Esophagus muscularis mucosa (tissue), 3 donors: Measurements from ENCODE around the gene POU2F2.

ENCODE experiments used
- CTCF ChIP-seq, 3 experiments: fragments of 200-600 bp in 2 of 3; fragments of 450-650 bp in 1 of 3; sonication (generic) in 2 of 3; IDR thresholded peaks; one replicate each; pipeline ENCODE4 v1.5.1; 2017 to 2019; ENCODE audit warnings: antibody characterized with exemption in 3 of 3, mild to moderate bottlenecking in 2 of 3, moderate library complexity in 1 of 3
- POLR2AphosphoS5 ChIP-seq, 2 donors: sonication (generic); formaldehyde crosslinking; IDR thresholded peaks; one replicate each; pipeline ENCODE4 v1.6.1; 2017; ENCODE audit warnings: antibody characterized with exemption in 2 of 2

GRCh38 chr19:42121036-42121621 is 11.1 kb downstream of the POU2F2 start:
- no peak for TF ChIP-seq CTCF (IDR thresholded peaks at IDR 0.05)
- no peak for TF ChIP-seq POLR2AphosphoS5 (IDR thresholded peaks at IDR 0.05)
